Measurements from ENCODE around the gene CCNY.

- TF ChIP-seq CTCF (IDR thresholded peaks at IDR 0.05; ENCODE audit: poor library complexity) (no peak), EZH2 (IDR thresholded peaks at IDR 0.05; ENCODE audit: borderline replicate concordance) (no peak), EZH2phosphoT487 (IDR thresholded peaks at IDR 0.05; ENCODE audit: low read depth, severe bottlenecking, unreplicated experiment) (no peak)
Observed at GRCh38 chr10:35343739-35344138, 7.4 kb downstream of the CCNY start.

Data from hepatocyte (in vitro differentiated cells).